Fibroblast of skin of abdomen (primary cell): ENCODE measurements around the gene RFPL2. TPM values are rescaled to one million over a fixed set of nuclear protein-coding genes. Genes with fewer than 3 reads are reported as not detected.

Source experiments
- DNase-seq: peaks from one replicate; pipeline ENCODE4 v3.0.0-alpha.2; 2013
- polyA plus RNA-seq, 2 experiments: library from polyadenylated mRNA; unstranded; fragments of 120-200 nt; gene quantifications; one replicate each; pipeline ENCODE4 v1.2.1, GENCODE V29; 2013; ENCODE audit not compliant: insufficient read length in 2 of 2

RFPL2 gene
- polyA plus RNA-seq (2013, experiment 1 of 2; ENCODE audit: insufficient read length) = not detected
- not detected for polyA plus RNA-seq (2013, experiment 2 of 2; ENCODE audit: insufficient read length)

GRCh38 chr22:32204856-32205722 lies at the start of gene RFPL2:
TSS of gene RFPL2 (minus strand) at chr22:32205073. CDS start at chr22:32202451, 2,622 bp downstream.
- DNase-seq = peak; percentile 35

GRCh38 chr22:32249231-32249630 lies 44.4 kb upstream of the RFPL2 start:
- no peak for DNase-seq

DNA sequence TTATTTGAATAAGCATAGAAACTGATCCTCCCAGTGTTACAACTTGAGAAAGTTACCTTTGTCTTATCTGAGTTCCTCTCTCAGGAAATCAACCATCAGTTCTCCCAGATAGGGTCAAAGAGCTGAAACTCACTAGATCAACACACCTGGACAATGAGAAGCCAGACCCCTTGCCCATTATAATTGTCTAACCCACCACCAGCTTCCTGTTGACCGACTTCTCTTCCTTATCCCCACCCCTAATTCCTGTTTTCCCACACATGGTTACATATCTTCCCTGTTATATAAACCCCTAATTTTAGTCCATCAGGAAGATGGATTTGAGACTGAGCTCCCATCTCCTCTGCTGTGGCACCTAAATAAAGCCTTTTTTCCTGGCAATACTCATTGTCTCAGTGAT lies 43.4 kb upstream of the RFPL2 start:
- DNase-seq = no peak

- DNase-seq = no peak
Observed at GRCh38 chr22:32246166-32246565, 41.3 kb upstream of the RFPL2 start.

DNA sequence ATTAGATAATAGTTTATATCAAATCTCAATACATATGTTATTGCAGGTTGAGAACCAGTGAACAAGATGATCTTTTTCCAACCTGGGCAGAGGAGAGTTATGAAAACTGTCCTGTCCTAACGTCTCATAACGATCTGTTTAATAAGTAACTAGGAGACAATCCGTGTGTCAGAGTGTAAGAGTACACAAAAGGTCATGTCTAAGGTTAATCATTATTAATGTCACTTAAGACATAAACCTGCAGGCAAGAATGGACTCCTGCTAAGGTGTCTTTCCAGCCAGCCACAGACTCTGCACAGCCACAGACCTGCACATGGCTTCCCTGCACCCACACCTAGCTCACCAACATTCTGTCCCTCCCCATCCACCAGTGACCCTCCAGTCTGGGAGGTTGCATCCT lies 40.2 kb upstream of the RFPL2 start:
- no peak for DNase-seq

DNA sequence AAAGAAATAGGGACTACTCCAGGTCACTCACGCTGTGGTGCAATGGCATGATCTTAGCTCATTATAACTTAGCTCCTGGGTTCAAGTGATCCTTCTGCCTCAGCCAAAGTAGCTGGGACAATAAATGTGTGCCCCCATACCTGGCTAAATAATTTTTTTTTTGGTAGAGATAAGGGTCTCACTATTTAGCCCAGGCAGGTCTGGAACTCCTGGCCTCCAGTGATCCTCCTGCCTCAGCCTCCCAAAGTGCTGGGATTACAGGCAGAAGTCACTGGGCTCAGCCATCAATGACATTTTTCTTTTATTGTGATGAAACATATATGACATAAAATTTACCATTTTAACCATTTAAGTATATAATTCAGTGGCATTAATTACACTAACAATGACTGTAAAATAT lies 39.7 kb upstream of the RFPL2 start:
- DNase-seq = no peak

DNA sequence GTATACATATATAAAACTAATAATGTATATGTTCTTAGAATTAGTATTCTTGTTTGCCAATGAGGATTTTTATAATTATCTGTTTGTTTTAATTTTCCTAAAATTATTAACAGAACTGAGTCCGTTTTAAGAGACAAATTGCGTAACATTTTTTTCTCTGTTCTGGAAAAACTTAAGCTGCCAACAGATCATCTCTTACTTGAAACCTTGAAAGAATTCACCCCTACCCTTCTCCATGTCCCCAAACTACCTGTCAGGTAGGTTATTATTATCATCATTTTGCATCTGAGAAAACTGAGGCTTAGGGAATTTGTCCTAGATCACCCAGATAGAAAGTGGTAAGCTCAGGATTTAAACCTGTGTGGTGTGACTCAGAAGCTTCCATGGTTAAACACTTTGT lies 35.6 kb upstream of the RFPL2 start:
- no peak for DNase-seq

- no peak for DNase-seq
Observed at GRCh38 chr22:32237906-32238305, 33.0 kb upstream of the RFPL2 start.

GRCh38 chr22:32236970-32237369 lies 32.1 kb upstream of the RFPL2 start:
- no peak for DNase-seq

DNA sequence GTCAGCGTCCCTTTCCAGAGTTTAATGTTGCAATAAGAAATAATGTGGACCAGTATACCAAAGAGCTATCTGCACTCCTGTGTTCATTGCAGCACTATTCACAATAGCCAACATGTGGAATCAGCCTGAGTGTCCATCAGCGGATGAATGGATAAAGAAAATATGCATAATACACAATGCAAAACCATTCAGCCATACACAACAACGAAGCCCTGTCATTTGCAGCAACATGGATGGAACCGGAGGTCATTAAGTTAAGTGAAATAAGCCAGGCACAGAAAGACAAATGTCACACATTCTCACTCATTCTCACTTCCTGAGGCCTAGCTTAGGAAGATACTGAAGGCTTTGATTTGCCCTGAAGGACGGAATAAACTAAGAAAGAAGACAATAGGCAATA lies 28.2 kb upstream of the RFPL2 start:
- no peak for DNase-seq

DNA sequence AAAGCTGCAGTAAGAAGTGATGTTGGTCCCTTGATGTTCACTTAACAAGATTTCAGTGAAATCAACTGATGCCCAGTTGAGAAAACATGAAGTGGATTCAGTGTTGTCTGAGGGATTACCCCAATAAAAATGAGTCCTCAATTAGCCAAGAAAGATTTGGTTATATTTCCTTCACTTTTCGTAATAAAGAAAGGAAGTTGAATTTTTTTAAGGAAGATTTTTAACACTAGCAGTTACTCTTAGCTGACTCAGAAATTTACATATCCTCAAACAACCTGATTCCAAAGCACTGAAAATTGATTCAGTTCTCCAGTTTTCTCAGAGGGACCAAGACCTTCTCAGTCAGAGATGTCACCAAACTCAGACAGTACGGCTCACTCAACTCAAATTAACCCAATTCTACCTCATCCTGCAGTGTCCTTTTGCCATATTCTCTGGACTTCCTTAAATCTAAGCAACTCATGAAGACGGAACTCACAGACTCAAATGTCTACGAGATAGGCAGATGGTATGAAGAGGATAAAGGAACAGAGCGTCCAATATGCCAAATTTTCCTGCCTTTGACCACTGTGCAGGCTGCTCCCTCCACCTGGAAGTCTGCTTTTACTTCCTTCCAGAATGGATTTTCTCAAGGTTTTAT lies 27.4 kb upstream of the RFPL2 start:
- no peak for DNase-seq

GRCh38 chr22:32226326-32227104 lies 21.6 kb upstream of the RFPL2 start:
- DNase-seq = no peak

- no peak for DNase-seq
Observed at GRCh38 chr22:32222991-32223390, 18.1 kb upstream of the RFPL2 start.

DNA sequence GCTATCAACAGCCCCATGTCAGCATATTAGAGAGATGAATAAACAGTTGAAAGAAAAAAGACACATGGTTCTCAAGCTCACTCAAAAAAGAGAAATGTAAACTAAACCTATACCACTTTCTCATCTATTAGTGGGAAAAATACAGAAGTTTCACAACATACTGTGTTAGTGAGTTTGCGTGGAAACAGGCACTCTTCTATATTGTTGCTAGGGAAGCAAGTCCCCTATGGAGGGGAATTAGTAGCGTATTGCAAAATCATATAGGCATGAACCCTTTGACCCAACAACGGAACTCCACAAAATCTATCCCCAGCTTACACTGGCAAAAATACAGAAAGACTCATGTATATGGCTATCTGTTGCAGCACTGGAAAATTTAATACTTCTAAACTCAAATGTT lies 14.2 kb upstream of the RFPL2 start:
- DNase-seq = no peak

- no peak for DNase-seq
Observed at GRCh38 chr22:32218470-32218869, 13.6 kb upstream of the RFPL2 start.

DNA sequence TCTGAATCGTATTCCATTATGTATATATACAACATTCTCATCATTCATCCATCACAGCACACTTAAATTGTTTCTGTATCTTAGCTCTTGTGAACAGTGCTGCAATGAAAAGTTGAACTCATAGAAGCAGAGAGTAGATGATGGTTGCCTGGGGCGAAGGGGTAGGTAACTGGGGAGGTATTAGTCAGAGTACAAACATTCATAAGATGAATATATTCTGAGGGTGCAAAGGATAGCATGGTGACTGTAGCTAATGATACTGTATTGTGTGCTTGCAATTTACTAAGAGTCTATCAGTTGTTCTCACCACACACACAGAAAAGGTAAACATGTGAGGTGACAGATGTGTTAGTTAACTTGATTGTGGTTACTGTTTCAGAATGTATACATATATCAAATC lies 12.6 kb upstream of the RFPL2 start:
- no peak for DNase-seq

GRCh38 chr22:32216911-32217310 lies 12.0 kb upstream of the RFPL2 start:
- no peak for DNase-seq

DNA sequence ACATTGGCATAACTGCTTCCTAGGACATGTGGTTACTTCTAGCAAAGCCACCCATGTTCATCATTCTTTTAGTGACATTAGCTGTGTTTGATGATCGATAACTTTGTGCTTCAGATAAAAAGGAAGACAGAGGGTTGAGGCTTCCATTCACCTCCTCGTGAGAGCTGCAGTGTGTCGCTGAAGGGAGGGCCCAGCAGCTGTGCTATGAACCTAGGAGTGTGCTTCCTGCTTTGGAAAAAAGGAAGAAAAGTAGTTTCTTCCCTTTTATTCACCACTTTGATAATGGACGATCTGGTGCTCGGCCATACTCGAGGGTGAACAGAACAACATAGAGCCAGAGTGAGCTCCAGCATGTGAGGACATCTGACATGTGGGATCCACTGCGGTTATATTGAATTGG lies 6.1 kb upstream of the RFPL2 start:
- no peak for DNase-seq

DNA sequence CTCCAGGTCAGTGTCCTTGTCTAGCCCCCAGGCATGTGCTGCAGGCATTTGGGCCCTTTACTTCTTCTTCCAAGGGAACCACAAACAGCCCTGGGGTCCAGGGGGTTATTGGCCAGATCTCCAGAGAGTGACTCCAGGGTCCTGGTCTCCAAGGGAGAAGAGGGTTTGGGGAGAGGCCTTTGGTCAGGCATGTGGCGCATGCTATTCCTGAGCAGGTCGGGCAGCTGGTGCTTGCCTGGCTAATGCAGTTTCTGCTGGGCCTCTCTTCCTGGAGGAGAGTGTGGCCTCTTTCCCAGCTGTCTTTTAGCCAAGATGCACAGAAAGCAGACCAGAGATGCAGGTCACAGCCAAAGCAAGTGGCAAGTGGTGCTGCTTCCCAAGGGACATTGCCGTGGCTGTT lies 3.8 kb upstream of the RFPL2 start:
- no peak for DNase-seq

- DNase-seq = no peak
Observed at GRCh38 chr22:32207971-32208480, 3.2 kb upstream of the RFPL2 start.

DNA sequence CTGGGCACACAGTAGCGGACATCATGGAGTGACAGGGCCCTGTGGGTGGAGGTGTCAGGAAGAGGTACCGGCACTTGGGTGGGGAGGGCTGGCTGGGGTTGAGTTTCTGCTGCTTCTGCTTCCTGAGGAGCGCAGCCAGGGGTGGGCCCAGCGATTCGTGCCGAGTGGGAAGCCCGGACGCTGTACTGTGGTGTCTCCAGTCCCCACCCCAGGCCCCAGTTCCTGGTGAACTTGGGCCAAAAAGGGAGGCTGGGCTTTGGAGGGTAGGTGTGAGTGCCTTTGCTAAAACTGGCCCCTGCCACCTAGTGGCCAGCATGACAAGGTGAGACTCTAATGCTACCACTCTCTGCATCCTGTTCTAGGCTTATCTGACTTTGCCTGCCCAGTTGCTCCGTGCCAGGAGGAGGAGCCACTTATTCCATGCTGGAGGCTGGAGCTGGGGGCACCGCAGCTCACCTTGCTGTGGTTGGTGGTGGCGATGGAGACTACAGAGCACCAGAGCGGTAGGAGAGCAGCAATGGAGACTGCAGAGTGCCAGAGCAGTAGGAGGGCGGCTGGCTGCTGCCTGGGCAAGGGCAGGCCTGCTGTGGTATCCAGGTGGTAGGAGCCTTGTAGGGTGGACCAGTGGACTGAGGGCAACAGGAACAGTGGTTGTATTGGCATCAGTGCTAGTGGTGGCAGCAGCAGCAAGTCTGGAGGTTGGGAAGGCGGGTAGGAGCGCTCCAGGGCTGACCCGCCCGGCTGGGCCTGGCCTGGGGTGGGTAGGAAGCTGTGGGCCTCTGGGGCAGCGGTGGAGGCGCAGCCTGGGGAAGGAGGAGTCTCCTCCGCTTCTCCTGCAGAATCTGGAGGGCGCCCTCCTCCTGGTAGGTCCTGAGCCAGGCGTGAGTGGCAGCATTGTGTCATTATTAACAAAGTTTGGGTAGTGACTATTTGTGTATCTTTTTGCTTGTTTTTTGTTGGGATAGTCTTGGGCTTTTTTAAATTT lies 2.2 kb upstream of the RFPL2 start:
- peak; percentile 3 for DNase-seq
